Prostate gland (tissue), 2 donors: ENCODE results near the gene INHBA.

Experiments used
- POLR2AphosphoS5 ChIP-seq: sonication (generic); formaldehyde crosslinking; IDR thresholded peaks from one replicate; pipeline ENCODE4 v1.6.1; 2017; ENCODE audit warnings: antibody characterized with exemption
- TF ChIP-seq, protein P1 (sequence below), 4 experiments: fragments of 200-600 bp in 2 of 4; fragments of 450-650 bp in 2 of 4; sonication (generic) in 2 of 4; IDR thresholded peaks; 1 replicate in 3 of 4; 2 replicates in 1 of 4; pipeline ENCODE4 v1.5.1; 2016 to 2019; ENCODE audit warnings: antibody characterized with exemption in 4 of 4, mild to moderate bottlenecking in 2 of 4, moderate library complexity in 2 of 4

- TF ChIP-seq, protein P1, sequence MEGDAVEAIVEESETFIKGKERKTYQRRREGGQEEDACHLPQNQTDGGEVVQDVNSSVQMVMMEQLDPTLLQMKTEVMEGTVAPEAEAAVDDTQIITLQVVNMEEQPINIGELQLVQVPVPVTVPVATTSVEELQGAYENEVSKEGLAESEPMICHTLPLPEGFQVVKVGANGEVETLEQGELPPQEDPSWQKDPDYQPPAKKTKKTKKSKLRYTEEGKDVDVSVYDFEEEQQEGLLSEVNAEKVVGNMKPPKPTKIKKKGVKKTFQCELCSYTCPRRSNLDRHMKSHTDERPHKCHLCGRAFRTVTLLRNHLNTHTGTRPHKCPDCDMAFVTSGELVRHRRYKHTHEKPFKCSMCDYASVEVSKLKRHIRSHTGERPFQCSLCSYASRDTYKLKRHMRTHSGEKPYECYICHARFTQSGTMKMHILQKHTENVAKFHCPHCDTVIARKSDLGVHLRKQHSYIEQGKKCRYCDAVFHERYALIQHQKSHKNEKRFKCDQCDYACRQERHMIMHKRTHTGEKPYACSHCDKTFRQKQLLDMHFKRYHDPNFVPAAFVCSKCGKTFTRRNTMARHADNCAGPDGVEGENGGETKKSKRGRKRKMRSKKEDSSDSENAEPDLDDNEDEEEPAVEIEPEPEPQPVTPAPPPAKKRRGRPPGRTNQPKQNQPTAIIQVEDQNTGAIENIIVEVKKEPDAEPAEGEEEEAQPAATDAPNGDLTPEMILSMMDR (IDR thresholded peaks at IDR 0.05): peak in 2 of 4 experiments; percentile 25 to 31
- TF ChIP-seq POLR2AphosphoS5: no peak
Observed at GRCh38 chr7:41711283-41712064, 8.6 kb upstream of the INHBA start.
